Prostate gland (tissue), 2 donors: ENCODE measurements around the gene FBXL17.

ENCODE experiments used
- CTCF ChIP-seq, 4 experiments: fragments of 200-600 bp in 2 of 4; fragments of 450-650 bp in 2 of 4; sonication (generic) in 2 of 4; IDR thresholded peaks; 1 replicate in 3 of 4; 2 replicates in 1 of 4; pipeline ENCODE4 v1.5.1; 2016 to 2019; ENCODE audit warnings: antibody characterized with exemption in 4 of 4, mild to moderate bottlenecking in 2 of 4, moderate library complexity in 2 of 4
- POLR2A ChIP-seq: fragments of 450-650 bp; IDR thresholded peaks from one replicate; pipeline ENCODE4 v1.6.1; 2016; ENCODE audit warnings: antibody characterized with exemption, mild to moderate bottlenecking

- no peak for TF ChIP-seq CTCF (IDR thresholded peaks at IDR 0.05)
- no peak for TF ChIP-seq POLR2A
Observed at GRCh38 chr5:108326982-108327381, 54.9 kb downstream of the FBXL17 start.
